Left lung (tissue), 10 donors: ENCODE data around the gene IL19. TPM values are rescaled to one million over a fixed set of nuclear protein-coding genes. Genes with fewer than 3 reads are reported as not detected.

Source experiments
- ATAC-seq: fragments of 200-7000 bp; cut with Tn5 transposase; one replicate; pipeline ENCODE4 v1.9.1; 2020; ENCODE audit warnings: moderate library complexity
- DNase-seq, 4 donors: peaks; one replicate each; pipeline ENCODE4 v3.0.0-alpha.2; 2013 to 2020
- H3K27ac ChIP-seq, 2 donors: fragments of 200-600 bp; sonication (generic) in 1 of 2; one replicate each; pipeline versions ENCODE4 v1.5.0 to v1.8.0; 2020 to 2021
- H3K27me3 ChIP-seq, 2 donors: fragments of 200-600 bp; sonication (generic) in 1 of 2; one replicate each; pipeline versions ENCODE4 v1.5.0 to v1.8.0; 2020 to 2021
- H3K36me3 ChIP-seq, 2 donors: fragments of 200-600 bp; sonication (generic) in 1 of 2; one replicate each; pipeline versions ENCODE4 v1.5.0 to v1.8.0; 2020 to 2021
- H3K4me1 ChIP-seq, 2 donors: fragments of 200-600 bp; one replicate each; pipeline ENCODE4 v1.8.0; 2021
- H3K4me3 ChIP-seq, 2 donors: fragments of 200-600 bp; sonication (generic) in 1 of 2; one replicate each; pipeline versions ENCODE4 v1.5.0 to v1.8.0; 2020 to 2021; ENCODE audit warnings: mild to moderate bottlenecking in 1 of 2
- H3K9me3 ChIP-seq, 2 donors: fragments of 200-600 bp; sonication (generic) in 1 of 2; one replicate each; pipeline versions ENCODE4 v1.5.0 to v1.8.0; 2020 to 2021
- intact Hi-C, 2 donors: fragments of 100-400 bp; cut with DNase I; formaldehyde crosslinking; loops; one replicate each; pipeline versions ENCODE4 v1.11.2 to v1.14.2; 2022
- polyA plus RNA-seq, 6 donors: library from polyadenylated mRNA; unstranded; fragments of 120-200 nt; gene quantifications; one replicate each; pipeline ENCODE4 v1.2.1, GENCODE V29; 2013; ENCODE audit not compliant: insufficient read length in 6 of 6
- total RNA-seq, 2 donors: library from RNA; stranded (reverse); fragmentation: NEBNext Ultra II Directional; extraction: Animal tissue kit (Norgen Biotek cat#: 25700); gene quantifications; one replicate each; pipeline ENCODE4 v1.2.1, GENCODE V29; 2021
- TF ChIP-seq, protein P1 (sequence below), 2 donors: fragments of 200-600 bp; sonication (generic) in 1 of 2; IDR thresholded peaks; one replicate each; pipeline versions ENCODE4 v1.5.0 to v1.8.0; 2021; ENCODE audit warnings: antibody characterized with exemption in 2 of 2
- donor health status: DM: no; HTN: yes; CAD: no.
- donor health status: DM: no; HTN: no; CAD: no.

Gene IL19
- total and polyA plus RNA-seq, 8 donors: not detected

DNA sequence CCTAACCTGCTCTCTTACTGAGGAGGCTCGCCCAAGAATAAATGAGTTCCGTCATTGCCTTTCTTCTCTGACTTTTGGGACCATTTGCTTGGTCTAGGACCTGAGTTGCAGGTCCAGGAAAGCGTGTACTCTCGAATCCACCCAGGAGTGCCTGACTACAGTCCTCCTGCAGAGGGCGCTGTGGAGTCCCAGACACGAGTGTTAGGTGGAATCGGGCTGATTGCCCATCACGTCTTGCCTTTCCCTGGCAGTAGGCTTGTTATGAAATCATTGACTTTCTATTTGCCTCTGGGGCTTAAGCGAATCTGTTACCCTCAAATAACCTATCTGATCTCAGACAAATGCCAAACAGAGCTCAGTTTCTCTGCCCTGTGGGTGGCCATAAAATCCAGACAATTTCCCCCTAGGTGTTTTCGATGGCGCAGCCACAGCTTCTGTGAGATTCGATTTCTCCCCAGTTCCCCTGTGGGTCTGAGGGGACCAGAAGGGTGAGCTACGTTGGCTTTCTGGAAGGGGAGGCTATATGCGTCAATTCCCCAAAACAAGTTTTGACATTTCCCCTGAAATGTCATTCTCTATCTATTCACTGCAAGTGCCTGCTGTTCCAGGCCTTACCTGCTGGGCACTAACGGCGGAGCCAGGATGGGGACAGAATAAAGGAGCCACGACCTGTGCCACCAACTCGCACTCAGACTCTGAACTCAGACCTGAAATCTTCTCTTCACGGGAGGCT lies 94.5 kb downstream of the IL19 start, which contains the start of gene IL20:
Gene IL20, plus strand, starts transcription at position 685 of the 733 bp plus-strand sequence. CDS start 230 bp downstream, outside the sequence.
- DNase-seq (peak; percentile 20 to 89 (median 78)), ATAC-seq (peak; percentile 99)
- no peak within 1 kb of the TSS for H3K4me3 ChIP-seq
- TF ChIP-seq, protein P1, sequence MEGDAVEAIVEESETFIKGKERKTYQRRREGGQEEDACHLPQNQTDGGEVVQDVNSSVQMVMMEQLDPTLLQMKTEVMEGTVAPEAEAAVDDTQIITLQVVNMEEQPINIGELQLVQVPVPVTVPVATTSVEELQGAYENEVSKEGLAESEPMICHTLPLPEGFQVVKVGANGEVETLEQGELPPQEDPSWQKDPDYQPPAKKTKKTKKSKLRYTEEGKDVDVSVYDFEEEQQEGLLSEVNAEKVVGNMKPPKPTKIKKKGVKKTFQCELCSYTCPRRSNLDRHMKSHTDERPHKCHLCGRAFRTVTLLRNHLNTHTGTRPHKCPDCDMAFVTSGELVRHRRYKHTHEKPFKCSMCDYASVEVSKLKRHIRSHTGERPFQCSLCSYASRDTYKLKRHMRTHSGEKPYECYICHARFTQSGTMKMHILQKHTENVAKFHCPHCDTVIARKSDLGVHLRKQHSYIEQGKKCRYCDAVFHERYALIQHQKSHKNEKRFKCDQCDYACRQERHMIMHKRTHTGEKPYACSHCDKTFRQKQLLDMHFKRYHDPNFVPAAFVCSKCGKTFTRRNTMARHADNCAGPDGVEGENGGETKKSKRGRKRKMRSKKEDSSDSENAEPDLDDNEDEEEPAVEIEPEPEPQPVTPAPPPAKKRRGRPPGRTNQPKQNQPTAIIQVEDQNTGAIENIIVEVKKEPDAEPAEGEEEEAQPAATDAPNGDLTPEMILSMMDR (IDR thresholded peaks at IDR 0.05): peak; percentile 85
- peaks cover 0 to 2% of the 10 kb centered on the region in 2 donors for H3K27me3 ChIP-seq
- no peaks in the 10 kb centered on the region for H3K4me1 ChIP-seq
- intact Hi-C loops: no loop called here
- H3K36me3 ChIP-seq: no peaks in the 10 kb centered on the region
- H3K9me3 ChIP-seq: no peaks in the 10 kb centered on the region
- no peak within 1 kb of the TSS for H3K27ac ChIP-seq

DNA sequence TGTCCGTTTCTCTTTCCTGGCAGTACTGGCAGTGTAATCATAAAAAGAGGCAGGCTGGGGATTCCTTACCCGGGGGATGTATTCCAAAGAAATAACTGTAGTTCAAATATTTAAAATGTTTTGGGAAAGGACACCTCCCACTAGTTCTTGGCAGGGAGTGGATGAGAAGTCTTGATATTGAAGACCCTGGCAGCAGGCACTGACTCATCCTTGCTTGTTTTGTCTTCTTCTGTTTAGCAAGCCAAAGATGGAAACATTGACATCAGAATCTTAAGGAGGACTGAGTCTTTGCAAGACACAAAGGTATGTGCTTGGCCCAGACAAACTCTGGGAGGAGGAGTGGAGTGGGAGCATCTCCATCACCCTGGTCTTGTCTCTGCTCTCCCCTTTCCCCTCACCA lies 95.5 kb downstream of the IL19 start:
- Histone ChIP-seq H3K4me1 (no peaks in the 10 kb centered on the region), H3K27ac (no peak overlapping the region), H3K36me3 (no peaks in the 10 kb centered on the region), H3K27me3 (no peaks in the 10 kb centered on the region), H3K4me3 (no peak overlapping the region), H3K9me3 (no peaks in the 10 kb centered on the region)
- TF ChIP-seq, protein P1 (IDR thresholded peaks at IDR 0.05): no peak
- ATAC-seq (no peak), DNase-seq (no peak)
- intact Hi-C loops: no loop called here

- H3K4me3 ChIP-seq: no peak overlapping the region
- H3K27me3 ChIP-seq: no peaks in the 10 kb centered on the region
- no peaks in the 10 kb centered on the region for H3K4me1 ChIP-seq
- no peak for DNase-seq
- H3K36me3 ChIP-seq: no peaks in the 10 kb centered on the region
- no peak overlapping the region for H3K27ac ChIP-seq
- TF ChIP-seq, protein P1 (IDR thresholded peaks at IDR 0.05): no peak
- no peaks in the 10 kb centered on the region for H3K9me3 ChIP-seq
- no peak for ATAC-seq
- intact Hi-C loops: no loop called here
Measured at GRCh38 chr1:206867239-206867638, 96.7 kb downstream of the IL19 start.

- no peaks in the 10 kb centered on the region for H3K9me3 ChIP-seq
- DNase-seq (no peak), ATAC-seq (no peak)
- H3K4me1 ChIP-seq: no peaks in the 10 kb centered on the region
- TF ChIP-seq, protein P1 (IDR thresholded peaks at IDR 0.05): no peak
- no peaks in the 10 kb centered on the region for H3K36me3 ChIP-seq
- no peak overlapping the region for H3K27ac ChIP-seq
- H3K27me3 ChIP-seq: no peaks in the 10 kb centered on the region
- H3K4me3 ChIP-seq: no peak overlapping the region
- intact Hi-C loops: no loop called here
Measured at GRCh38 chr1:206867716-206868115, 97.1 kb downstream of the IL19 start.

- intact Hi-C loops: no loop called here
- DNase-seq (no peak), ATAC-seq (no peak)
- Histone ChIP-seq H3K27ac (no peak overlapping the region), H3K36me3 (no peaks in the 10 kb centered on the region), H3K4me3 (no peak overlapping the region), H3K27me3 (no peaks in the 10 kb centered on the region), H3K4me1 (no peaks in the 10 kb centered on the region), H3K9me3 (no peaks in the 10 kb centered on the region)
- TF ChIP-seq, protein P1 (IDR thresholded peaks at IDR 0.05): no peak
Measured at GRCh38 chr1:206868264-206868663, 97.7 kb downstream of the IL19 start.
